ENCODE results near the gene SHC3. TPM values are rescaled to one million over a fixed set of nuclear protein-coding genes. Genes with fewer than 3 reads are reported as not detected.

SHC3 gene
- polyA plus RNA-seq, 4 donors: 0.27 to 1.5 (median 0.57) TPM; not detected in 1

GRCh38 chr9:89139455-89139854 lies 39.2 kb downstream of the SHC3 start:
- no peak for DNase-seq
- Histone ChIP-seq H3K4me3 (ENCODE audit: low read depth in 1 of 3, low read length in 3 of 3) (no peak overlapping the region), H3K9me3 (ENCODE audit: control insufficient read depth in 2 of 2, insufficient read depth in 1 of 2, low read depth in 1 of 2, low read length in 1 of 2) (peaks cover 0 to 6% of the 10 kb centered on the region in 2 donors), H3K4me1 (ENCODE audit: control insufficient read depth in 3 of 3, insufficient read depth in 2 of 3, low read depth in 1 of 3, low read length in 2 of 3) (no peaks in the 10 kb centered on the region), H3K36me3 (ENCODE audit: control insufficient read depth in 3 of 3, insufficient read depth in 2 of 3, low read depth in 1 of 3, low read length in 3 of 3) (no peaks in the 10 kb centered on the region), H3K27ac (ENCODE audit: low read depth in 1 of 3, low read length in 2 of 3) (no peak overlapping the region), H3K27me3 (ENCODE audit: control insufficient read depth in 3 of 3, insufficient read depth in 3 of 3, low read length in 3 of 3) (no peaks in the 10 kb centered on the region)
- no peak for FAIRE-seq
- WGBS, 3 donors: 60 to 74% (median 67%) methylated on average over 1 of the region's 1 CpG

GRCh38 chr9:89138463-89139390 lies 39.9 kb downstream of the SHC3 start:
- no peak overlapping the region for H3K27ac ChIP-seq (ENCODE audit: low read depth in 1 of 3, low read length in 2 of 3)
- H3K4me3 ChIP-seq (ENCODE audit: low read depth in 1 of 3, low read length in 3 of 3): no peak overlapping the region
- no peaks in the 10 kb centered on the region for H3K4me1 ChIP-seq (ENCODE audit: control insufficient read depth in 3 of 3, insufficient read depth in 2 of 3, low read depth in 1 of 3, low read length in 2 of 3)
- 77 to 86% (median 80%) methylated on average over 3 of the region's 3 CpGs for WGBS, 3 donors
- H3K9me3 ChIP-seq (ENCODE audit: control insufficient read depth in 2 of 2, insufficient read depth in 1 of 2, low read depth in 1 of 2, low read length in 1 of 2): peaks cover 0 to 7% of the 10 kb centered on the region in 2 donors
- H3K36me3 ChIP-seq (ENCODE audit: control insufficient read depth in 3 of 3, insufficient read depth in 2 of 3, low read depth in 1 of 3, low read length in 3 of 3): no peaks in the 10 kb centered on the region
- FAIRE-seq (no peak), DNase-seq (no peak)
- H3K27me3 ChIP-seq (ENCODE audit: control insufficient read depth in 3 of 3, insufficient read depth in 3 of 3, low read length in 3 of 3): no peaks in the 10 kb centered on the region

- 59 to 74% (median 67%) methylated on average over 8 of the region's 8 CpGs for WGBS, 3 donors
- FAIRE-seq (no peak), DNase-seq (no peak)
- H3K27ac ChIP-seq (ENCODE audit: low read depth in 1 of 3, low read length in 2 of 3): no peak overlapping the region
- H3K4me3 ChIP-seq (ENCODE audit: low read depth in 1 of 3, low read length in 3 of 3): no peak overlapping the region
- no peaks in the 10 kb centered on the region for H3K27me3 ChIP-seq (ENCODE audit: control insufficient read depth in 3 of 3, insufficient read depth in 3 of 3, low read length in 3 of 3)
- H3K4me1 ChIP-seq (ENCODE audit: control insufficient read depth in 3 of 3, insufficient read depth in 2 of 3, low read depth in 1 of 3, low read length in 2 of 3): no peaks in the 10 kb centered on the region
- H3K36me3 ChIP-seq (ENCODE audit: control insufficient read depth in 3 of 3, insufficient read depth in 2 of 3, low read depth in 1 of 3, low read length in 3 of 3): no peaks in the 10 kb centered on the region
- peaks cover 0 to 8% of the 10 kb centered on the region in 2 donors for H3K9me3 ChIP-seq (ENCODE audit: control insufficient read depth in 2 of 2, insufficient read depth in 1 of 2, low read depth in 1 of 2, low read length in 1 of 2)
Measured at GRCh38 chr9:89137542-89138462, 40.8 kb downstream of the SHC3 start.

- FAIRE-seq: no peak
- H3K27ac ChIP-seq (ENCODE audit: low read depth in 1 of 3, low read length in 2 of 3): no peak overlapping the region
- no peaks in the 10 kb centered on the region for H3K36me3 ChIP-seq (ENCODE audit: control insufficient read depth in 3 of 3, insufficient read depth in 2 of 3, low read depth in 1 of 3, low read length in 3 of 3)
- no peak for DNase-seq
- no peaks in the 10 kb centered on the region for H3K27me3 ChIP-seq (ENCODE audit: control insufficient read depth in 3 of 3, insufficient read depth in 3 of 3, low read length in 3 of 3)
- H3K4me1 ChIP-seq (ENCODE audit: control insufficient read depth in 3 of 3, insufficient read depth in 2 of 3, low read depth in 1 of 3, low read length in 2 of 3): no peaks in the 10 kb centered on the region
- H3K4me3 ChIP-seq (ENCODE audit: low read depth in 1 of 3, low read length in 3 of 3): no peak overlapping the region
- 80 to 91% (median 89%) methylated on average over 3 of the region's 3 CpGs for WGBS, 3 donors
- peaks cover 0 to 8% of the 10 kb centered on the region in 2 donors for H3K9me3 ChIP-seq (ENCODE audit: control insufficient read depth in 2 of 2, insufficient read depth in 1 of 2, low read depth in 1 of 2, low read length in 1 of 2)
Measured at GRCh38 chr9:89135591-89136166, 42.9 kb downstream of the SHC3 start.

- FAIRE-seq: no peak
- 68 to 85% (median 82%) methylated on average over 1 of the region's 1 CpG for WGBS, 3 donors
Measured at GRCh38 chr9:89134709-89135108, 43.9 kb downstream of the SHC3 start.

GRCh38 chr9:89122949-89123348 lies 55.7 kb downstream of the SHC3 start:
- H3K27me3 ChIP-seq (ENCODE audit: control insufficient read depth in 3 of 3, insufficient read depth in 3 of 3, low read length in 3 of 3): no peaks in the 10 kb centered on the region
- WGBS, 3 donors: 81 to 92% (median 89%) methylated on average over 2 of the region's 2 CpGs
- no peaks in the 10 kb centered on the region for H3K36me3 ChIP-seq (ENCODE audit: control insufficient read depth in 3 of 3, insufficient read depth in 2 of 3, low read depth in 1 of 3, low read length in 3 of 3)
- FAIRE-seq (no peak), DNase-seq (no peak)
- H3K4me1 ChIP-seq (ENCODE audit: control insufficient read depth in 3 of 3, insufficient read depth in 2 of 3, low read depth in 1 of 3, low read length in 2 of 3): no peaks in the 10 kb centered on the region
- H3K27ac ChIP-seq (ENCODE audit: low read depth in 1 of 3, low read length in 2 of 3): no peak overlapping the region
- no peak overlapping the region for H3K4me3 ChIP-seq (ENCODE audit: low read depth in 1 of 3, low read length in 3 of 3)
- H3K9me3 ChIP-seq (ENCODE audit: control insufficient read depth in 2 of 2, insufficient read depth in 1 of 2, low read depth in 1 of 2, low read length in 1 of 2): peaks cover 0 to 5% of the 10 kb centered on the region in 2 donors

More at GRCh38 chr9:89134709-89135108, 43.9 kb downstream of the SHC3 start:
- Histone ChIP-seq H3K36me3 (ENCODE audit: control insufficient read depth in 3 of 3, insufficient read depth in 2 of 3, low read depth in 1 of 3, low read length in 3 of 3) (no peaks in the 10 kb centered on the region), H3K27ac (ENCODE audit: low read depth in 1 of 3, low read length in 2 of 3) (no peak overlapping the region), H3K9me3 (ENCODE audit: control insufficient read depth in 2 of 2, insufficient read depth in 1 of 2, low read depth in 1 of 2, low read length in 1 of 2) (peaks cover 0 to 8% of the 10 kb centered on the region in 2 donors), H3K4me3 (ENCODE audit: low read depth in 1 of 3, low read length in 3 of 3) (no peak overlapping the region), H3K4me1 (ENCODE audit: control insufficient read depth in 3 of 3, insufficient read depth in 2 of 3, low read depth in 1 of 3, low read length in 2 of 3) (no peaks in the 10 kb centered on the region), H3K27me3 (ENCODE audit: control insufficient read depth in 3 of 3, insufficient read depth in 3 of 3, low read length in 3 of 3) (no peaks in the 10 kb centered on the region)
- DNase-seq: no peak

GRCh38 chr9:89120704-89121103 lies 57.9 kb downstream of the SHC3 start:
- Histone ChIP-seq H3K36me3 (ENCODE audit: control insufficient read depth in 3 of 3, insufficient read depth in 2 of 3, low read depth in 1 of 3, low read length in 3 of 3) (no peaks in the 10 kb centered on the region), H3K9me3 (ENCODE audit: control insufficient read depth in 2 of 2, insufficient read depth in 1 of 2, low read depth in 1 of 2, low read length in 1 of 2) (no peaks in the 10 kb centered on the region), H3K27me3 (ENCODE audit: control insufficient read depth in 3 of 3, insufficient read depth in 3 of 3, low read length in 3 of 3) (no peaks in the 10 kb centered on the region), H3K4me3 (ENCODE audit: low read depth in 1 of 3, low read length in 3 of 3) (no peak overlapping the region), H3K27ac (ENCODE audit: low read depth in 1 of 3, low read length in 2 of 3) (no peak overlapping the region), H3K4me1 (ENCODE audit: control insufficient read depth in 3 of 3, insufficient read depth in 2 of 3, low read depth in 1 of 3, low read length in 2 of 3) (no peaks in the 10 kb centered on the region)
- 88 to 92% (median 89%) methylated on average over 3 of the region's 3 CpGs for WGBS, 3 donors
- DNase-seq (no peak), FAIRE-seq (no peak)

- H3K9me3 ChIP-seq (ENCODE audit: control insufficient read depth in 2 of 2, insufficient read depth in 1 of 2, low read depth in 1 of 2, low read length in 1 of 2): no peaks in the 10 kb centered on the region
- no peaks in the 10 kb centered on the region for H3K36me3 ChIP-seq (ENCODE audit: control insufficient read depth in 3 of 3, insufficient read depth in 2 of 3, low read depth in 1 of 3, low read length in 3 of 3)
- H3K27ac ChIP-seq (ENCODE audit: low read depth in 1 of 3, low read length in 2 of 3): no peak overlapping the region
- H3K27me3 ChIP-seq (ENCODE audit: control insufficient read depth in 3 of 3, insufficient read depth in 3 of 3, low read length in 3 of 3): no peaks in the 10 kb centered on the region
- WGBS, 3 donors: 83 to 90% (median 86%) methylated on average over 3 of the region's 3 CpGs
- DNase-seq (no peak), FAIRE-seq (no peak)
- H3K4me3 ChIP-seq (ENCODE audit: low read depth in 1 of 3, low read length in 3 of 3): no peak overlapping the region
- H3K4me1 ChIP-seq (ENCODE audit: control insufficient read depth in 3 of 3, insufficient read depth in 2 of 3, low read depth in 1 of 3, low read length in 2 of 3): no peaks in the 10 kb centered on the region
Measured at GRCh38 chr9:89116805-89117192, 61.8 kb downstream of the SHC3 start.

Measured in small intestine (tissue), 7 donors.